ENCODE measurements around the gene MYLIP. TPM values are rescaled to one million over a fixed set of nuclear protein-coding genes. Genes with fewer than 3 reads are reported as not detected.

MYLIP gene
- total RNA-seq, 4 donors from 2014 or later = 25.9 to 53.0 (median 36.5) TPM

GRCh38 chr6:16183187-16183664 is 54.3 kb downstream of the MYLIP start:
- 23% methylated on average over 4 of the region's 4 CpGs for WGBS

GRCh38 chr6:16184129-16184528 is 55.2 kb downstream of the MYLIP start:
- Histone ChIP-seq H3K27me3 (no peaks in the 10 kb centered on the region), H3K27ac (no peak overlapping the region), H3K4me1 (peaks cover 9% of the 10 kb centered on the region), H3K36me3 (no peaks in the 10 kb centered on the region), H3K4me3 (no peak overlapping the region), H3K9me3 (no peaks in the 10 kb centered on the region)
- WGBS = 39% methylated on average over 3 of the region's 3 CpGs
- TF ChIP-seq EP300 (IDR thresholded peaks at IDR 0.05) = no peak
- no peak for TF ChIP-seq POLR2AphosphoS5 (IDR thresholded peaks at IDR 0.05)
- peak in 1 of 2 donors; percentile 23 for TF ChIP-seq CTCF (IDR thresholded peaks at IDR 0.05)
- DNase-seq (ENCODE audit: low spot score in 2 of 2) = no peak

More at GRCh38 chr6:16183187-16183664, 54.3 kb downstream of the MYLIP start:
- peak; percentile 52 to 62 for TF ChIP-seq CTCF (IDR thresholded peaks at IDR 0.05)
- TF ChIP-seq POLR2AphosphoS5 (IDR thresholded peaks at IDR 0.05) = no peak
- Histone ChIP-seq H3K4me1 (peaks cover 9% of the 10 kb centered on the region), H3K9me3 (no peaks in the 10 kb centered on the region), H3K27me3 (no peaks in the 10 kb centered on the region), H3K36me3 (no peaks in the 10 kb centered on the region), H3K27ac (no peak overlapping the region), H3K4me3 (no peak overlapping the region)
- no peak for DNase-seq (ENCODE audit: low spot score in 2 of 2)

GRCh38 chr6:16184551-16184950 is 55.7 kb downstream of the MYLIP start:
- WGBS = 54% methylated on average over 3 of the region's 3 CpGs
- peaks cover 9% of the 10 kb centered on the region for H3K4me1 ChIP-seq
- H3K27ac ChIP-seq = no peak overlapping the region
- no peaks in the 10 kb centered on the region for H3K9me3 ChIP-seq
- TF ChIP-seq CTCF (IDR thresholded peaks at IDR 0.05) = no peak
- TF ChIP-seq POLR2A (IDR thresholded peaks at IDR 0.05) = no peak
- TF ChIP-seq EP300 (IDR thresholded peaks at IDR 0.05) = no peak
- TF ChIP-seq POLR2AphosphoS5 (IDR thresholded peaks at IDR 0.05) = no peak
- H3K36me3 ChIP-seq = no peaks in the 10 kb centered on the region
- no peaks in the 10 kb centered on the region for H3K27me3 ChIP-seq
- no peak overlapping the region for H3K4me3 ChIP-seq
- no peak for DNase-seq (ENCODE audit: low spot score in 2 of 2)

GRCh38 chr6:16187176-16187575 is 58.3 kb downstream of the MYLIP start:
- TF ChIP-seq EP300 (IDR thresholded peaks at IDR 0.05) (no peak), CTCF (IDR thresholded peaks at IDR 0.05) (no peak)
- Histone ChIP-seq H3K4me1 (peaks cover 9% of the 10 kb centered on the region), H3K4me3 (no peak overlapping the region), H3K36me3 (no peaks in the 10 kb centered on the region), H3K27ac (no peak overlapping the region), H3K27me3 (no peaks in the 10 kb centered on the region), H3K9me3 (no peaks in the 10 kb centered on the region)
- DNase-seq (ENCODE audit: low spot score in 2 of 2) = no peak
- 89% methylated on average over 2 of the region's 2 CpGs for WGBS

- H3K4me3 ChIP-seq = no peak overlapping the region
- H3K27ac ChIP-seq = no peak overlapping the region
- DNase-seq (ENCODE audit: low spot score in 2 of 2) = no peak
- no peaks in the 10 kb centered on the region for H3K9me3 ChIP-seq
- H3K27me3 ChIP-seq = no peaks in the 10 kb centered on the region
- WGBS = 93% methylated on average over 1 of the region's 1 CpG
- no peak for TF ChIP-seq POLR2A (IDR thresholded peaks at IDR 0.05)
- no peak for TF ChIP-seq POLR2AphosphoS5 (IDR thresholded peaks at IDR 0.05)
- no peak for TF ChIP-seq EP300 (IDR thresholded peaks at IDR 0.05)
- TF ChIP-seq CTCF (IDR thresholded peaks at IDR 0.05) = no peak
- H3K4me1 ChIP-seq = no peaks in the 10 kb centered on the region
- H3K36me3 ChIP-seq = no peaks in the 10 kb centered on the region
These were observed 61.3 kb downstream of the MYLIP start for GRCh38 chr6:16190214-16190613.
